ENCODE results near the gene DSC3. TPM values are rescaled to one million over a fixed set of nuclear protein-coding genes. Genes with fewer than 3 reads are reported as not detected.

DSC3 gene
- total RNA-seq, 3 donors from 2014 or later (not counting 1 experiment from before 2014, with no cell fraction given), result not detected

DNA sequence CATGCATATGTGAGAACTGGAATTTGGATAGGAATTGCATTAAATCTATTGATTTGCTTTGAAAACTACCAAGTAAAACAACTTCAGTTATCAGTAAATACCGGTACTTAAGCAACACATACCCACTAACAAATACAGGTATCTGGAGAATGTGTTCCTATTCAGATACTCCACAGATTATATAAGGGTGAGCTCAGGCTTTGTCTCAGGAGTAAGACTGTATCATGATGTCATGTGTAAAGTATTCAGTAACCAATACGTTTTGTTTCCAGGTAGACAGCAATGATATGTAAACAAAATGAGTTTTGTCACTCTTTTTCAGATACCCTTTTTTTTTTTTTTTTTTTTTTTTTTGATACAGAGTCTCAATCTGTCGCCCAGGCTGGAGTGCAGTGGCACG, 74.8 kb downstream of the DSC3 start:
- no peaks in the 10 kb centered on the region for H3K4me1 ChIP-seq (ENCODE audit: control insufficient read depth, insufficient read depth, low read length)
- no peaks in the 10 kb centered on the region for H3K9me3 ChIP-seq (ENCODE audit: control insufficient read depth, insufficient read depth, low read length)
- 88% methylated on average over 2 of the region's 4 CpGs for WGBS (ENCODE audit: insufficient coverage)
- no peak overlapping the region for H3K27ac ChIP-seq (ENCODE audit: low read length)
- no peaks in the 10 kb centered on the region for H3K4me1 Mint-ChIP-seq
- H3K4me3 Mint-ChIP-seq, result no peak overlapping the region
- no peaks in the 10 kb centered on the region for H3K27me3 ChIP-seq (ENCODE audit: control insufficient read depth, insufficient read depth, low read length)
- TF ChIP-seq, protein P1, sequence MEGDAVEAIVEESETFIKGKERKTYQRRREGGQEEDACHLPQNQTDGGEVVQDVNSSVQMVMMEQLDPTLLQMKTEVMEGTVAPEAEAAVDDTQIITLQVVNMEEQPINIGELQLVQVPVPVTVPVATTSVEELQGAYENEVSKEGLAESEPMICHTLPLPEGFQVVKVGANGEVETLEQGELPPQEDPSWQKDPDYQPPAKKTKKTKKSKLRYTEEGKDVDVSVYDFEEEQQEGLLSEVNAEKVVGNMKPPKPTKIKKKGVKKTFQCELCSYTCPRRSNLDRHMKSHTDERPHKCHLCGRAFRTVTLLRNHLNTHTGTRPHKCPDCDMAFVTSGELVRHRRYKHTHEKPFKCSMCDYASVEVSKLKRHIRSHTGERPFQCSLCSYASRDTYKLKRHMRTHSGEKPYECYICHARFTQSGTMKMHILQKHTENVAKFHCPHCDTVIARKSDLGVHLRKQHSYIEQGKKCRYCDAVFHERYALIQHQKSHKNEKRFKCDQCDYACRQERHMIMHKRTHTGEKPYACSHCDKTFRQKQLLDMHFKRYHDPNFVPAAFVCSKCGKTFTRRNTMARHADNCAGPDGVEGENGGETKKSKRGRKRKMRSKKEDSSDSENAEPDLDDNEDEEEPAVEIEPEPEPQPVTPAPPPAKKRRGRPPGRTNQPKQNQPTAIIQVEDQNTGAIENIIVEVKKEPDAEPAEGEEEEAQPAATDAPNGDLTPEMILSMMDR (IDR thresholded peaks at IDR 0.05), result no peak
- intact Hi-C loops (cut with micrococcal nuclease), result no loop called here
- no peaks in the 10 kb centered on the region for H3K9me3 Mint-ChIP-seq
- H3K4me3 ChIP-seq (ENCODE audit: low read length), result no peak overlapping the region
- ATAC-seq, result no peak
- no peaks in the 10 kb centered on the region for H3K27me3 Mint-ChIP-seq (ENCODE audit: low read depth in 2 of 2)
- DNase-seq, result no peak
- no peak overlapping the region for H3K27ac Mint-ChIP-seq
- H3K36me3 ChIP-seq (ENCODE audit: control insufficient read depth, insufficient read depth, low read length), result no peaks in the 10 kb centered on the region
- H3K36me3 Mint-ChIP-seq, result no peaks in the 10 kb centered on the region

DNA sequence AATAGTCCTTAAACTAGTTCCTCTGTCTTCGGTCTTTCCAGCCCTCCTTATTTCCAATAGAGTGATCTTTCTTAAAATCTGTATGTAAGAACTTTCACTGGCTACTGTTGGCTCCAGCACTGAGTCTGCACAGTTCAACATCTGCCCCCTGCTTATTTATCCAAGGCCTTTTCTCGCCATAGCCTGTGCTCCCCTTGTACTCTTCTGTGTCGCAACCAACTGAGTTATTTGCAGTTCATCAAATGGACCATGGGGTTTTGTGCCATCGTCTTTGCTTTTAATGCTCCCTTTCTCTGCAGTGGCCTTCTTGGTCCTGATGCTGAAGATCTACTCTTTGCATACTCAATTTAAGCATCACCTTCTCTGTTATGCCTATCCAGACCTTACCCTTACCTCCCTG, 77.3 kb downstream of the DSC3 start:
- H3K4me1 ChIP-seq (ENCODE audit: control insufficient read depth, insufficient read depth, low read length), result no peaks in the 10 kb centered on the region
- no peaks in the 10 kb centered on the region for H3K27me3 ChIP-seq (ENCODE audit: control insufficient read depth, insufficient read depth, low read length)
- H3K27ac ChIP-seq (ENCODE audit: low read length), result no peak overlapping the region
- DNase-seq (no peak), ATAC-seq (no peak)
- Mint-ChIP-seq H3K27ac (no peak overlapping the region), H3K4me1 (no peaks in the 10 kb centered on the region), H3K27me3 (ENCODE audit: low read depth in 2 of 2) (no peaks in the 10 kb centered on the region), H3K9me3 (no peaks in the 10 kb centered on the region), H3K36me3 (no peaks in the 10 kb centered on the region), H3K4me3 (no peak overlapping the region)
- H3K9me3 ChIP-seq (ENCODE audit: control insufficient read depth, insufficient read depth, low read length), result no peaks in the 10 kb centered on the region
- TF ChIP-seq, protein P1 (IDR thresholded peaks at IDR 0.05), result no peak
- no peak overlapping the region for H3K4me3 ChIP-seq (ENCODE audit: low read length)
- H3K36me3 ChIP-seq (ENCODE audit: control insufficient read depth, insufficient read depth, low read length), result no peaks in the 10 kb centered on the region
- 84% methylated on average over 4 of the region's 4 CpGs for WGBS (ENCODE audit: insufficient coverage)
- intact Hi-C loops (cut with micrococcal nuclease), result no loop called here

DNA sequence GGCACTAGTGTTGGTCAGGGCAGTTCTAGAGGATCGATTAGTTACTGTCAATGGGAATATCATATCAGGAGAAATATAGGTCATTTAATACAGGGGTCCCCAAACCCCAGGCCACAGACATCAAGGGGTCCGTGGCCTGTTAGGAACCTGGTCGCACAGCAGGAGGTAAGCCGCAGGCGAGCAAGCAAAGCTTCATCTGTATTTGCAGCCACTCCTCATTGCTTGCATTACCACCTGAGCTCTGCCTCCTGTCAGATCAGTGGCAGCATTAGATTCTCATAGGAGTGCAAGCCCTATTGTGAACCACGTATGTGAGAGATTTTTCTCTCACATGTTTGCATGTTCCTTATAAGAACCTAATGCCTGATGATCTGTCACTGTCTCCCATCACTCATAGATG, 81.9 kb downstream of the DSC3 start:
- H3K9me3 ChIP-seq (ENCODE audit: control insufficient read depth, insufficient read depth, low read length), result no peaks in the 10 kb centered on the region
- DNase-seq (no peak), ATAC-seq (no peak)
- 93% methylated on average over 6 of the region's 6 CpGs for WGBS (ENCODE audit: insufficient coverage)
- TF ChIP-seq, protein P1 (IDR thresholded peaks at IDR 0.05), result no peak
- no peaks in the 10 kb centered on the region for H3K27me3 ChIP-seq (ENCODE audit: control insufficient read depth, insufficient read depth, low read length)
- H3K4me1 ChIP-seq (ENCODE audit: control insufficient read depth, insufficient read depth, low read length), result no peaks in the 10 kb centered on the region
- H3K4me3 ChIP-seq (ENCODE audit: low read length), result no peak overlapping the region
- Mint-ChIP-seq H3K27ac (no peak overlapping the region), H3K4me3 (no peak overlapping the region), H3K9me3 (peaks cover 2% of the 10 kb centered on the region in 2 donors), H3K36me3 (no peaks in the 10 kb centered on the region), H3K4me1 (no peaks in the 10 kb centered on the region), H3K27me3 (ENCODE audit: low read depth in 2 of 2) (no peaks in the 10 kb centered on the region)
- H3K36me3 ChIP-seq (ENCODE audit: control insufficient read depth, insufficient read depth, low read length), result no peaks in the 10 kb centered on the region
- intact Hi-C loops (cut with micrococcal nuclease), result no loop called here
- H3K27ac ChIP-seq (ENCODE audit: low read length), result no peak overlapping the region

DNA sequence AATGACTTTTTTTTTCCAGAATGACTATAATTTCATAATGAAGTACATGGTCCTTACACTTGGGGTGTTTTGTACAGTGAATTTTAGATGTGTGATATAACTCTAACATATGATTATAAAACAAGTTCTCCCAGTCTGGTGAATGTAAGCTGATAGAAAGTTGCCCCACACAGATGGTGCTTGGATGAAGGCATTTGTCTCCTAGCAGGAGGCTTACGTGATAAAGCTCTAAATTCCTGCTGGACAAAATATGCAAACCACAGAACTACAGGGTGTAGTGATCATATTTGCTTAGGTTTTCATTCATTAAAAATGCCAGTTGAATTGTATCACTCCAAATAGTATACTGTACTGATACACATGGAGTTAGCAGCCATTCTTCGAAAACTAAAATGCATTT, 85.5 kb downstream of the DSC3 start:
- TF ChIP-seq, protein P1 (IDR thresholded peaks at IDR 0.05), result no peak
- 80% methylated on average over 2 of the region's 2 CpGs for WGBS (ENCODE audit: insufficient coverage)
- H3K9me3 ChIP-seq (ENCODE audit: control insufficient read depth, insufficient read depth, low read length), result no peaks in the 10 kb centered on the region
- H3K27me3 Mint-ChIP-seq (ENCODE audit: low read depth in 2 of 2), result no peaks in the 10 kb centered on the region
- no peak overlapping the region for H3K4me3 Mint-ChIP-seq
- H3K4me3 ChIP-seq (ENCODE audit: low read length), result no peak overlapping the region
- DNase-seq, result no peak
- no peak overlapping the region for H3K27ac Mint-ChIP-seq
- no peaks in the 10 kb centered on the region for H3K36me3 ChIP-seq (ENCODE audit: control insufficient read depth, insufficient read depth, low read length)
- H3K9me3 Mint-ChIP-seq, result peaks cover 2% of the 10 kb centered on the region in 2 donors
- no peaks in the 10 kb centered on the region for H3K36me3 Mint-ChIP-seq
- H3K4me1 ChIP-seq (ENCODE audit: control insufficient read depth, insufficient read depth, low read length), result no peaks in the 10 kb centered on the region
- no peak for ATAC-seq
- no peaks in the 10 kb centered on the region for H3K4me1 Mint-ChIP-seq
- no peaks in the 10 kb centered on the region for H3K27me3 ChIP-seq (ENCODE audit: control insufficient read depth, insufficient read depth, low read length)
- no peak overlapping the region for H3K27ac ChIP-seq (ENCODE audit: low read length)
- intact Hi-C loops (cut with micrococcal nuclease), result no loop called here

Measured in natural killer cell (primary cell).